A549 (cell line): ENCODE data around the gene CEACAM20.

ENCODE experiments used
- CBX8 ChIP-seq: fragments of 200-600 bp; sonication (generic); IDR thresholded peaks from 2 replicates; pipeline ENCODE4 v1.6.1; 2016
- EHMT2 ChIP-seq: fragments of 200-600 bp; sonication (generic); IDR thresholded peaks from 2 replicates; pipeline ENCODE4 v1.6.1; 2016; ENCODE audit warnings: antibody characterized with exemption, low read depth, mild to moderate bottlenecking, moderate library complexity
- EP300 ChIP-seq, 2 experiments: fragments of >200 bp; sonication (Bioruptor Twin); formaldehyde crosslinking; IDR thresholded peaks; 2 replicates in 1 of 2; 3 replicates in 1 of 2; pipeline ENCODE4 v1.6.1; 2016 to 2017
- MAFK ChIP-seq: fragments of 450-650 bp; IDR thresholded peaks from 2 replicates; pipeline ENCODE4 v1.6.1; 2014; ENCODE audit not compliant: partially characterized antibody
- PHF8 ChIP-seq: fragments of 200-600 bp; sonication (generic); IDR thresholded peaks from 2 replicates; pipeline ENCODE4 v1.6.1; 2016; ENCODE audit warnings: low read depth, mild to moderate bottlenecking, antibody characterized with exemption, moderate library complexity, borderline replicate concordance
- POLR2A ChIP-seq: IDR thresholded peaks from 2 replicates; pipeline ENCODE4 v1.6.1; 2012; ENCODE audit warnings: mild to moderate bottlenecking, low read length
- RCOR1 ChIP-seq: fragments of 150-350 bp; IDR thresholded peaks from 2 replicates; pipeline ENCODE4 v1.6.1; 2014; ENCODE audit warnings: antibody characterized with exemption, low read length, low read depth
- RNF2 ChIP-seq: fragments of 200-600 bp; sonication (generic); IDR thresholded peaks from 2 replicates; pipeline ENCODE4 v1.6.1; 2016; ENCODE audit warnings: low read depth, mild to moderate bottlenecking, antibody characterized with exemption, moderate library complexity, borderline replicate concordance
- SMC3 ChIP-seq: fragments of >200 bp; sonication (Bioruptor Twin); formaldehyde crosslinking; IDR thresholded peaks from 3 replicates; pipeline ENCODE4 v1.6.1; 2018; ENCODE audit warnings: inconsistent platforms
- ZNF302 ChIP-seq: fragments of 250-450 bp; sonication (Bioruptor Pico); IDR thresholded peaks from 2 replicates; pipeline ENCODE4 v1.9.0; 2021; ENCODE audit warnings: inconsistent platforms, mild to moderate bottlenecking, moderate library complexity
- TF ChIP-seq, protein P1 (sequence below): fragments of >200 bp; sonication (Bioruptor Twin); formaldehyde crosslinking; IDR thresholded peaks from 3 replicates; pipeline ENCODE4 v1.5.1; 2016
- TF ChIP-seq, protein P2 (sequence below): fragments of 450-650 bp; IDR thresholded peaks from 2 replicates; pipeline ENCODE4 v1.6.1; 2014; ENCODE audit warnings: antibody characterized with exemption
- TF ChIP-seq, protein P3 (sequence below): IDR thresholded peaks from 2 replicates; pipeline ENCODE4 v1.6.1; 2012; ENCODE audit warnings: low read depth, borderline replicate concordance

DNA sequence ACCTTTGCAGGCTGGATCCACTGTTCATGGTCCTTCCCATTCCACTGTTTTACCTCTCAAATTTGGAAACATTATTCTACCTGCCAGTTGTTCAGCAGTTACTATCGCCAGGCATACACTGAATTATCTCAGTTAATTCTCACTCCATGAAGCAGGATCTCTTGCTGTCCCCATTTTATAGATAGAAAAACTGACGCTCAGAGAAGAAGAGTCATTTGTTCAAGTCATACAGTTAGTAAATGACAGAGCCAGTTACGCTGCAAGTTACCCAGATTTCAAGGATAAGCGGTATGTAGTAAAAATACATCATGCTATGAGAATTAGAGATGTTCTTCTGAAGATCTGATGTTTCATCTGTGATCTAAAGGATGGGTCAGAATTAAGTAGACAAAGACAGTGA, 43.7 kb upstream of the CEACAM20 start:
- TF ChIP-seq, protein P1, sequence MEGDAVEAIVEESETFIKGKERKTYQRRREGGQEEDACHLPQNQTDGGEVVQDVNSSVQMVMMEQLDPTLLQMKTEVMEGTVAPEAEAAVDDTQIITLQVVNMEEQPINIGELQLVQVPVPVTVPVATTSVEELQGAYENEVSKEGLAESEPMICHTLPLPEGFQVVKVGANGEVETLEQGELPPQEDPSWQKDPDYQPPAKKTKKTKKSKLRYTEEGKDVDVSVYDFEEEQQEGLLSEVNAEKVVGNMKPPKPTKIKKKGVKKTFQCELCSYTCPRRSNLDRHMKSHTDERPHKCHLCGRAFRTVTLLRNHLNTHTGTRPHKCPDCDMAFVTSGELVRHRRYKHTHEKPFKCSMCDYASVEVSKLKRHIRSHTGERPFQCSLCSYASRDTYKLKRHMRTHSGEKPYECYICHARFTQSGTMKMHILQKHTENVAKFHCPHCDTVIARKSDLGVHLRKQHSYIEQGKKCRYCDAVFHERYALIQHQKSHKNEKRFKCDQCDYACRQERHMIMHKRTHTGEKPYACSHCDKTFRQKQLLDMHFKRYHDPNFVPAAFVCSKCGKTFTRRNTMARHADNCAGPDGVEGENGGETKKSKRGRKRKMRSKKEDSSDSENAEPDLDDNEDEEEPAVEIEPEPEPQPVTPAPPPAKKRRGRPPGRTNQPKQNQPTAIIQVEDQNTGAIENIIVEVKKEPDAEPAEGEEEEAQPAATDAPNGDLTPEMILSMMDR = no peak
- TF ChIP-seq PHF8 (no peak), RNF2 (no peak), EP300 (IDR thresholded peaks at IDR 0.05) (no peak), POLR2A (no peak), MAFK (no peak), CBX8 (no peak), SMC3 (no peak), ZNF302 (CRISPR knock-in tag) (no peak), EHMT2 (no peak), RCOR1 (no peak)
- TF ChIP-seq, protein P2, sequence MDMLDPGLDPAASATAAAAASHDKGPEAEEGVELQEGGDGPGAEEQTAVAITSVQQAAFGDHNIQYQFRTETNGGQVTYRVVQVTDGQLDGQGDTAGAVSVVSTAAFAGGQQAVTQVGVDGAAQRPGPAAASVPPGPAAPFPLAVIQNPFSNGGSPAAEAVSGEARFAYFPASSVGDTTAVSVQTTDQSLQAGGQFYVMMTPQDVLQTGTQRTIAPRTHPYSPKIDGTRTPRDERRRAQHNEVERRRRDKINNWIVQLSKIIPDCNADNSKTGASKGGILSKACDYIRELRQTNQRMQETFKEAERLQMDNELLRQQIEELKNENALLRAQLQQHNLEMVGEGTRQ = no peak
- TF ChIP-seq, protein P3, sequence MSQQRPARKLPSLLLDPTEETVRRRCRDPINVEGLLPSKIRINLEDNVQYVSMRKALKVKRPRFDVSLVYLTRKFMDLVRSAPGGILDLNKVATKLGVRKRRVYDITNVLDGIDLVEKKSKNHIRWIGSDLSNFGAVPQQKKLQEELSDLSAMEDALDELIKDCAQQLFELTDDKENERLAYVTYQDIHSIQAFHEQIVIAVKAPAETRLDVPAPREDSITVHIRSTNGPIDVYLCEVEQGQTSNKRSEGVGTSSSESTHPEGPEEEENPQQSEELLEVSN = no peak
